Measurements from ENCODE around the gene NPC2.

Gene NPC2

DNA sequence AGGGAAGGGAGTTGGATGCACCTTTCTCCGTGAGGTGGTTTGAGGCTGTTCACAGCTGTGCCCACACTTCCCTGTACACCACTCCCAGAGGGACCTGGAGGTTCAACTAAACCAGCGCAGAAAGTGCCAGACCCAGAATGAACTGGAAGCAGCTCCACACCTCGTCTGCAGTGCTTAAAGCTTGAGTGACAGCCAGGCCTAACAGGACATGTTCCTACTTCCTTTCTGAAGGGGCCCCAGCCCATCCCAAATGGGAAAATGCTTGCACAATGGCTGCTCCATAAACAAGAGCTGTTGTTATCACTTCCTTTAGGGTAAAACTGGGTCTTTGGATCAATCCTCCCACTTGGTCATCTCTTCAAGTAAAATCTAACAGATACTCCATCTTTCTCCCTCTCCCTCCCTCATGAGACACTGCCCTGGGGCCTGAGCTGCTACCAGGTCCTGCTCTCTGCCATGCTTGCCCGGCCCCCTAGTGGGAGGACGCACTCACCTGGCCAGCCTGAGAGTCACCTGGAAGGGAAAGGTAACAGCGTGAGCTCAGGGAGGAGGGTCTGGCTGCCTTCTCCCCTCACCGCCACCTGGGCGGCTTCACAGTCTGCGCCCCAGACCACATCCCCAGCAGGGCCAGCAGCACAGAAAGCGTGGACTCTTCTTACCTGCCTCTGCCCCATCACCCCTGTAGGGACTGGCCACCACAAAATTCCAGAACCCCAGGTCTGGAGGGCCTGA lies 33.9 kb upstream of the NPC2 start:
- H3K36me3 Mint-ChIP-seq (ENCODE audit: low read depth): no peaks in the 10 kb centered on the region
- H3K27ac Mint-ChIP-seq: no peak overlapping the region
- H3K4me1 Mint-ChIP-seq: no peaks in the 10 kb centered on the region
- no peaks in the 10 kb centered on the region for H3K9me3 Mint-ChIP-seq
- no peak for DNase-seq
- ATAC-seq: no peak
- no peak overlapping the region for H3K4me3 Mint-ChIP-seq
- peaks cover 4% of the 10 kb centered on the region for H3K27me3 Mint-ChIP-seq

GRCh38 chr14:74525361-74525851 lies 32.3 kb upstream of the NPC2 start:
- Mint-ChIP-seq H3K36me3 (ENCODE audit: low read depth) (no peaks in the 10 kb centered on the region), H3K27me3 (peaks cover 4% of the 10 kb centered on the region), H3K4me3 (no peak overlapping the region), H3K9me3 (no peaks in the 10 kb centered on the region), H3K27ac (no peak overlapping the region), H3K4me1 (no peaks in the 10 kb centered on the region)
- ATAC-seq (no peak), DNase-seq (no peak)

DNA sequence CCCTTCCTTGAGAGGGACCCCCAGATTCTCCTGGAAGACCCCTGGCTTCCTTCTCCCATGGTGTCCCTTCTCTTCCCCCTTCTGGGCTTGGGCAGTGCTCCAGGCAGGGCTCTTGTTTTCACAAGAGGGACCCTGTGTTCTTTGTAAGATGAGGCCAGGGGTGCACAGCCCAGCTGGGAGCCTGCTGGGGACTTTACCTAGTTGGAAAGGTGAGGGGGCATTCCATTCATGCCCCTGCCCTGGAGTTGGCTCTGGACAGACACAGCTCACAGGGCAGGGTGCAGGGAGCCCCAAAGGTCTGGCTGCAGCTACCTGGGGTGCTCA lies 31.7 kb upstream of the NPC2 start:
- no peak for ATAC-seq

DNA sequence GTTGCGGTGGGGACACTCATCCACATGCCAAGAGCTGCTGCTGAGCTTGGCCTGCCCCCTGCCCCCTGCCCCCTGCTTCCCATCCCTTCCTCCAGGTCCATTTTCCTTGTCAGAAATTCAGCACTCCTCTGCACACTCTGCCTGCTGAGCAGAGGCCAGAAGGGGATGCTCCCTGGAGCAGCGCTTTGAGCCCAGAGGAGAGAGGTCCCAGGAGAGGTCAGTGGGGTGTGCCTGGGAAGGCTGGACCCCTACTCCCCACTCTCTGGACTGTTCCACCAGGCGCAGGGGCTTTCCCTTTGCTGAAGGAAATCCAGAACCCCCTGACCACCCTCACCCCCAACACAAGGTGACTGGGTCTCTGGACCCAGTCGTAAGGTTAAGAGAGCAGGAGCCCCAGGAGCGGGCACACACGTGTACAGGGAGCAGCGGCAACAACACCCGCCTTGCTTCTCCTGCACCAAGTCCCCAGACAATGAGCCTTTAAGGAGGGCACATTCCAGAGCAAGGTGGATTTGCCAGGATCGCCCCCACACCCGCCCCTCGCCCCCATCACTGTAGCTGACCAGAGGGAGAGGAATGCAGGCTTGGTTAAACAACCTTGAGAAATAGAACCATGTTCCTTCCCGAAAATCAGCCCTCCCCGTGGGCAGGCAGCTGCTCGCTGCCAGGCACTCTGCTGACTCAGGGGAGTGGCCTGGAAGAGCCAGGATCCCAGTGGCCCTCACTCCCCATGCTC lies 31.1 kb upstream of the NPC2 start:
- H3K27me3 Mint-ChIP-seq: peaks cover 4% of the 10 kb centered on the region
- no peak overlapping the region for H3K27ac Mint-ChIP-seq
- ATAC-seq: no peak

More for the DNA sequence above, 31.7 kb upstream of the NPC2 start:
- Mint-ChIP-seq H3K36me3 (ENCODE audit: low read depth) (no peaks in the 10 kb centered on the region), H3K4me1 (no peaks in the 10 kb centered on the region), H3K4me3 (no peak overlapping the region), H3K9me3 (no peaks in the 10 kb centered on the region), H3K27me3 (peaks cover 4% of the 10 kb centered on the region), H3K27ac (no peak overlapping the region)
- DNase-seq: no peak

GRCh38 chr14:74522740-74523139 lies 29.6 kb upstream of the NPC2 start:
- Mint-ChIP-seq H3K36me3 (ENCODE audit: low read depth) (no peaks in the 10 kb centered on the region), H3K27ac (no peak overlapping the region), H3K4me3 (no peak overlapping the region), H3K9me3 (no peaks in the 10 kb centered on the region), H3K4me1 (no peaks in the 10 kb centered on the region), H3K27me3 (peaks cover 6% of the 10 kb centered on the region)
- DNase-seq (no peak), ATAC-seq (no peak)

More for the DNA sequence above, 31.1 kb upstream of the NPC2 start:
- H3K36me3 Mint-ChIP-seq (ENCODE audit: low read depth): no peaks in the 10 kb centered on the region
- no peaks in the 10 kb centered on the region for H3K4me1 Mint-ChIP-seq
- no peaks in the 10 kb centered on the region for H3K9me3 Mint-ChIP-seq
- DNase-seq: no peak
- H3K4me3 Mint-ChIP-seq: no peak overlapping the region

GRCh38 chr14:74521756-74522155 lies 28.7 kb upstream of the NPC2 start:
- H3K27me3 Mint-ChIP-seq: peaks cover 6% of the 10 kb centered on the region
- H3K36me3 Mint-ChIP-seq (ENCODE audit: low read depth): no peaks in the 10 kb centered on the region
- no peak overlapping the region for H3K27ac Mint-ChIP-seq
- no peak overlapping the region for H3K4me3 Mint-ChIP-seq
- DNase-seq (no peak), ATAC-seq (no peak)
- H3K9me3 Mint-ChIP-seq: no peaks in the 10 kb centered on the region
- no peaks in the 10 kb centered on the region for H3K4me1 Mint-ChIP-seq

DNA sequence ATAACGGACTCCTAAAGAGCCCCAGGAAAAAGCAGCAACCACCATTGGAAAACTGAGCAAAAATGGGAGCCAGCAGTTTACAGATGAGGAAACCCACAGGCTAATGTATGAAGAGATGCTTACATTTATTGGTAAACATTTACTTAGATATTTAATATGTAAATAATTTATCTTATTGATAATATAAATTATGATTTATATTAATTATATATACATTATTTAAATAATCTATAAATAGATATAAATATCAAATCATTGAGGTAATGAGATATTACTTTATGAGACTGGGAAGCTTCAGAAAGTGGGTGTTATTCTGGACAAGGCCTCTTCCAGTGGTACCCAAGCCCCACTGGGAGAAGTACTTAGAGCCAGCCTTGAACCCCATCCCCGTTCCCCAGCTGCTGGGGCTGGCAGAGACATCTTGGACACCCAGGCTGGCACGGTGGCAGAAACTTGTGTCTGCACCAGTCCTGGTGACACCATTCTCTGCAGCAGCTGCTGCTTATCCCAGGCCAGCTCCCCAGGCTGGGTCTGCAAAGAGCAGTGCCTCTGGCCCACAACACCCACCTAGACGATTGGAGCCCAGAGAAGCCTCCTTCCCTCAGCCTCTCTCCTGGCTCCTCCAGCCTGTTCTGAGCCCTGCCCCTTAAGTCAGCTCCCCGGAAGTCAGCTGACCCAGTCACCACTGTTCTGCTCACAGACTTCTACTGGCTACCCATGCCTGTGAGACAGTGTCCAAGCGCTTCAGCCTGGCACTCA lies 26.4 kb upstream of the NPC2 start:
- Mint-ChIP-seq H3K27ac (no peak overlapping the region), H3K27me3 (peaks cover 9% of the 10 kb centered on the region)

DNA sequence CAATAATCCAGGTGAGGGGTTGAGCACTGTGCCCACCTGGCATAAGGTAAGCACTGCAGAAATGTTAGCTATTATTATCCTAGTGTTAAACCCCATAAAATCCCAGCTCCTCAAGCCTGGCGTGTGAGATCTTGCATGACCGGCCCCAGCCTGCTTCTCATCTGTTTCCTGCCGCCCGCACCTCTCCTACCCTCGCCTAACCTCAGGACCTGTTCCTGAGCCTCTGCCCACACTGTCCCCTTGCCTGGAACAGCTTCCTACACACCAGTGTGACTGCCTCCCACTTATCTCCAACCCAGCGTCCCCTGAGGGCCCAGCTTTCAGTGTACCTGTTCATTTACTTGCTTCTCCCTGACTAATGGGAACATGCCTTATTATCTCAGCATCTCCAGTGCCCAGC lies 25.1 kb upstream of the NPC2 start:
- no peak overlapping the region for H3K27ac Mint-ChIP-seq
- ATAC-seq: no peak
- no peaks in the 10 kb centered on the region for H3K9me3 Mint-ChIP-seq
- peaks cover 15% of the 10 kb centered on the region for H3K27me3 Mint-ChIP-seq
- peaks cover 10% of the 10 kb centered on the region for H3K4me1 Mint-ChIP-seq
- H3K4me3 Mint-ChIP-seq: no peak overlapping the region
- no peaks in the 10 kb centered on the region for H3K36me3 Mint-ChIP-seq (ENCODE audit: low read depth)
- no peak for DNase-seq

More for the DNA sequence above, 26.4 kb upstream of the NPC2 start:
- Mint-ChIP-seq H3K9me3 (no peaks in the 10 kb centered on the region), H3K4me3 (no peak overlapping the region), H3K4me1 (peaks cover 5% of the 10 kb centered on the region), H3K36me3 (ENCODE audit: low read depth) (no peaks in the 10 kb centered on the region)
- ATAC-seq (peak; percentile 12), DNase-seq (no peak)

DNA sequence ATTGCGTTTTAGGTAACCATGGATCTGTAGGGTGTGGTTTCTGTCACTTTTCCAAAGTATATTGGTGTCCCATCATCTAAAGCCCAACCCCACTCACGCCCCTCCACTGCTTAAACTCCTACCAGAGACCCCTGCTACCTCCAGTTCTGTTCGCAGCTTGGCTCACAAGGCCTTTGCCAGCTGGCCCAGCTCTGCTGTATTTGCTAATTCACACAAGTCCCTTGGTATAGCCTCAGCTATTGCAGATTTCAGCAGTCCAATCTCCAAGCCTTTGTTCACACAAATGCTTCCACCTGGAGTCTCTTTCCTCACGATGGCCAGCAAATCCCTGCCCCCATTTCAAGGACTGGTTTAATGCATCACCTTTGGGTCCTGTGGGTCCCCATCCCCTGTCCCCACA lies 24.6 kb upstream of the NPC2 start:
- no peaks in the 10 kb centered on the region for H3K9me3 Mint-ChIP-seq
- H3K4me1 Mint-ChIP-seq: peaks cover 10% of the 10 kb centered on the region
- peaks cover 17% of the 10 kb centered on the region for H3K27me3 Mint-ChIP-seq
- ATAC-seq (no peak), DNase-seq (no peak)
- no peak overlapping the region for H3K4me3 Mint-ChIP-seq
- H3K36me3 Mint-ChIP-seq (ENCODE audit: low read depth): no peaks in the 10 kb centered on the region
- H3K27ac Mint-ChIP-seq: no peak overlapping the region

DNA sequence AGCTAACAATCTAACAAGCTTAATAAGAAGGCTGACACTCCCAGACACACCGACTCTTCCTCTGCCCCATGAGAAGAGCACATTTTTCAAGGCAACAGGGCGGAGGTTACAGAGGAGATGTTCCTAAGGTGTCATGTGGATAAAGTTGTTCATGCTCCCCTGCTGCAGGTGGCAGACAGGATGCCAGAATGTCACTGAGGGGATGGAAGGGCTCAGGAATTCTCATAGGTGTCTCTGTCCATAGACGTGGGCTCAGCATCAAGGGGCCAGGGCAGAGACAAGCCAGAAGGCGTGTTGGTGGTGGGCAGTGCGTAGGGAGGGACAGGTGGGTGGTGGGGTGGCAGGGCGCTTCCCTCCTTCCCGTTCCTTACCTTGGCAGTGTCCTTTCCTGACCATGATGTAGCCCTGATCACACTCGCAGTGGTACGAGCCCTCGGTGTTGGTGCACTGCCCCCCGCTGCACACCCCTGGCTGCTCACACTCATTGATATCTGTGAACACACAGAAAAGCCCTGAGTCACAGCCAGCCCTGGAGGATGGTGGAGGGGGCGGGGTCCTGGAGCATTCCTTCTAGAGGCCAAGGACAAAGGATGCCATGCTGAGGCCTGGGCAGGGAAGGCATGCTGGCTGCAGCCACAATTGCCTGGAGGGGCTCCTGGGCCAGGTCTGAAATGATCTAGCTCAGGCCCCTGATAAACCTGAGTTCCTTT lies 23.5 kb upstream of the NPC2 start:
- H3K4me3 Mint-ChIP-seq: no peak overlapping the region
- peaks cover 23% of the 10 kb centered on the region for H3K27me3 Mint-ChIP-seq
- H3K9me3 Mint-ChIP-seq: no peaks in the 10 kb centered on the region
- no peak overlapping the region for H3K27ac Mint-ChIP-seq
- H3K4me1 Mint-ChIP-seq: peaks cover 10% of the 10 kb centered on the region
- no peak for ATAC-seq
- H3K36me3 Mint-ChIP-seq (ENCODE audit: low read depth): no peaks in the 10 kb centered on the region
- DNase-seq: no peak

DNA sequence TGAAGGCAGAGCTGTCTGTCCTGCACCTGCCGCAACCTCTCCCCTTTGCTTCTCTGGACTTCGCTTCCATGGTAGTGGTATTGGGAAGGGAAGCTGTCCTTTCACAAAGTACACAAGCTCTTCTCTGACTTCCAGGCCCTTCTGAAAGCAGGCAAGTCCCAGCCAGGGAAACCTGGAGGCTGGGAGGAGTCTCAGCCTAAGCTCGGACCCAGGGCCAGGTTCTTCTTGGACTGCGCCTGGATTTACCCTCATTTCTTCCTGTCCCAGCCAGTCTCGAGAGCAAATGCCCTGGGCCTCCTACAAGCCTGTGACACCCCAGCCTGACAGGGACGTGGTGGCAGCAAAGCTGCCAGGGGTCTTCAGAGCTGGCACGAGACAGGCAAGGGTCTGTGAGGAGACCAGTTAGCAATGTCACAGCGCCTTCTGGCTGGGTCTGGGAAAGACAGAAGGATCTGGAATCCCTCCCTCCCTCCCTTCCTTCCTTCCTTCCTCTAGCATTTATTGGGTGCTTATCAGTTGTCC lies 22.8 kb upstream of the NPC2 start:
- no peaks in the 10 kb centered on the region for H3K9me3 Mint-ChIP-seq
- no peak overlapping the region for H3K4me3 Mint-ChIP-seq
- H3K27me3 Mint-ChIP-seq: peaks cover 23% of the 10 kb centered on the region
- DNase-seq: no peak
- peaks cover 10% of the 10 kb centered on the region for H3K4me1 Mint-ChIP-seq
- no peak overlapping the region for H3K27ac Mint-ChIP-seq
- no peak for ATAC-seq
- H3K36me3 Mint-ChIP-seq (ENCODE audit: low read depth): no peaks in the 10 kb centered on the region

- H3K27me3 Mint-ChIP-seq: peaks cover 23% of the 10 kb centered on the region
- no peak for ATAC-seq
- H3K4me1 Mint-ChIP-seq: peaks cover 10% of the 10 kb centered on the region
- no peak overlapping the region for H3K4me3 Mint-ChIP-seq
- H3K27ac Mint-ChIP-seq: no peak overlapping the region
- no peak for DNase-seq
- H3K9me3 Mint-ChIP-seq: no peaks in the 10 kb centered on the region
- no peaks in the 10 kb centered on the region for H3K36me3 Mint-ChIP-seq (ENCODE audit: low read depth)
These were observed 21.4 kb upstream of the NPC2 start for GRCh38 chr14:74514471-74514941.

GRCh38 chr14:74511966-74512830 lies 19.1 kb upstream of the NPC2 start:
- H3K9me3 Mint-ChIP-seq: no peaks in the 10 kb centered on the region
- H3K36me3 Mint-ChIP-seq (ENCODE audit: low read depth): no peaks in the 10 kb centered on the region
- H3K27ac Mint-ChIP-seq: no peak overlapping the region
- ATAC-seq (no peak), DNase-seq (no peak)
- H3K4me3 Mint-ChIP-seq: no peak overlapping the region
- peaks cover 10% of the 10 kb centered on the region for H3K4me1 Mint-ChIP-seq
- peaks cover 21% of the 10 kb centered on the region for H3K27me3 Mint-ChIP-seq
